H1 (cell line): ENCODE results near the gene POLR1H. TPM values are rescaled to one million over a fixed set of nuclear protein-coding genes. Genes with fewer than 3 reads are reported as not detected.

Source experiments
- CTCF ChIA-PET: fragments of 300-600 bp; sonication (Branson Sonifier 250); formaldehyde crosslinking; loops from one replicate; lab custom pipeline; 2021; ENCODE audit not compliant: partially characterized antibody; lab: Charles Lee
- POLR2A ChIA-PET: fragments of 300-600 bp; sonication (Branson Sonifier 250); formaldehyde crosslinking; loops from one replicate; lab custom pipeline; 2021; ENCODE audit warnings: inconsistent platforms; ENCODE audit not compliant: partially characterized antibody; lab: Charles Lee
- DNase-seq, 2 experiments: peaks; one replicate each; pipeline versions ENCODE4 v3.0.0 to v3.0.0-alpha.2; 2010 to 2022; ENCODE audit warnings: low spot score in 2 of 2, low read depth in 1 of 2, mixed read lengths in 1 of 2
- FAIRE-seq: peaks from 2 replicates; lab custom pipeline; 2011; peaks lifted over from hg19 to GRCh38; lab: Jason Lieb, UNC
- H2AFZ ChIP-seq: 2 replicates; pipeline ENCODE4 v1.8.1; 2012; ENCODE audit warnings: low read length, inconsistent platforms
- H2AK5ac ChIP-seq: 2 replicates; pipeline ENCODE4 v1.6.1; 2013; ENCODE audit warnings: low read depth, low read length
- H2BK120ac ChIP-seq: replicated peaks from 2 replicates; pipeline ENCODE3; 2013; ENCODE audit warnings: low read depth, low read length, inconsistent platforms
- H2BK12ac ChIP-seq: 2 replicates; pipeline ENCODE4 v1.6.1; 2013; ENCODE audit warnings: low read depth, low read length
- H2BK15ac ChIP-seq: 2 replicates; pipeline ENCODE4 v1.6.1; 2013; ENCODE audit warnings: low read length
- H2BK20ac ChIP-seq: 2 replicates; pipeline ENCODE4 v1.6.1; 2013; ENCODE audit warnings: low read length
- H2BK5ac ChIP-seq: 2 replicates; pipeline ENCODE4 v1.6.1; 2013; ENCODE audit warnings: low read depth, low read length
- H3K14ac ChIP-seq: 2 replicates; pipeline ENCODE4 v1.6.1; 2013; ENCODE audit warnings: inconsistent platforms; ENCODE audit not compliant: insufficient read length
- H3K18ac ChIP-seq: 2 replicates; pipeline ENCODE4 v1.6.1; 2013; ENCODE audit warnings: low read length; ENCODE audit errors: extremely low read depth
- H3K23ac ChIP-seq: 2 replicates; pipeline ENCODE4 v1.6.1; 2013; ENCODE audit warnings: inconsistent platforms; ENCODE audit not compliant: insufficient read length
- H3K23me2 ChIP-seq: 2 replicates; pipeline ENCODE4 v1.6.1; 2013; ENCODE audit warnings: low read depth, low read length
- H3K27ac ChIP-seq: 2 replicates; pipeline ENCODE4 v1.6.1; 2011; ENCODE audit warnings: low read depth, low read length, inconsistent platforms
- H3K27me3 ChIP-seq, 4 experiments: replicated peaks in 1 of 4; 1 replicate in 1 of 4; 2 replicates in 3 of 4; pipeline versions ENCODE4 v1.6.1 to v1.8.1; 2011 to 2013; ENCODE audit warnings: low read length in 3 of 4, mild to moderate bottlenecking in 3 of 4, inconsistent platforms in 2 of 4, mixed read lengths in 2 of 4, moderate library complexity in 1 of 4; ENCODE audit not compliant: control insufficient read depth in 3 of 4, insufficient read depth in 3 of 4; ENCODE audit errors: extremely low read depth in 1 of 4
- H3K36me3 ChIP-seq, 4 experiments: 2 replicates each; pipeline versions ENCODE4 v1.6.1 to v1.8.1; 2011 to 2013; ENCODE audit warnings: mild to moderate bottlenecking in 4 of 4, low read length in 3 of 4, moderate library complexity in 2 of 4, control low read depth in 1 of 4, inconsistent platforms in 1 of 4; ENCODE audit not compliant: insufficient read depth in 4 of 4, control insufficient read depth in 2 of 4
- H3K4ac ChIP-seq: replicated peaks from 2 replicates; pipeline ENCODE3; 2013; ENCODE audit warnings: low read length, low read depth, mixed read lengths, inconsistent platforms; ENCODE audit not compliant: insufficient read length
- H3K4me1 ChIP-seq, 4 experiments: replicated peaks in 1 of 4; 1 replicate in 1 of 4; 2 replicates in 3 of 4; pipeline versions ENCODE4 v1.6.1 to v1.8.1; 2011 to 2013; ENCODE audit warnings: low read length in 3 of 4, inconsistent platforms in 2 of 4, mixed read lengths in 1 of 4; ENCODE audit not compliant: insufficient read depth in 4 of 4, control insufficient read depth in 3 of 4
- H3K4me2 ChIP-seq, 2 experiments: 2 replicates each; pipeline versions ENCODE4 v1.6.1 to v1.8.1; 2011 to 2013; ENCODE audit warnings: low read depth in 2 of 2, low read length in 2 of 2, control low read depth in 1 of 2, inconsistent platforms in 1 of 2, mild to moderate bottlenecking in 1 of 2; ENCODE audit not compliant: insufficient read depth in 1 of 2
- H3K4me3 ChIP-seq, 4 experiments: fragments of 200-600, 300-600 bp in 1 of 4; sonication (generic), shearing (Covaris generic), sonication (Bioruptor Twin) in 1 of 4; 2 replicates each; pipeline versions ENCODE4 v1.5.1 to v1.8.1; 2011 to 2016; ENCODE audit warnings: low read length in 4 of 4, low read depth in 3 of 4, control low read depth in 2 of 4, inconsistent platforms in 2 of 4, mild to moderate bottlenecking in 2 of 4, mixed read lengths in 1 of 4, moderate library complexity in 1 of 4; ENCODE audit not compliant: insufficient read depth in 2 of 4; ENCODE audit errors: extremely low read depth in 1 of 4
- H3K56ac ChIP-seq: replicated peaks from 2 replicates; pipeline ENCODE3; 2013; ENCODE audit warnings: low read depth, mild to moderate bottlenecking, mixed read lengths, low read length, inconsistent platforms; ENCODE audit not compliant: insufficient read length
- H3K79me1 ChIP-seq: 2 replicates; pipeline ENCODE4 v1.6.1; 2013; ENCODE audit warnings: low read depth, low read length, control low read depth
- H3K79me2 ChIP-seq, 2 experiments: 2 replicates each; pipeline versions ENCODE4 v1.6.1 to v1.8.1; 2012 to 2013; ENCODE audit warnings: low read length in 2 of 2, mild to moderate bottlenecking in 2 of 2, inconsistent platforms in 1 of 2; ENCODE audit not compliant: insufficient read depth in 2 of 2, control insufficient read depth in 1 of 2
- H3K9ac ChIP-seq, 4 experiments: replicated peaks in 1 of 4; 1 replicate in 1 of 4; 2 replicates in 3 of 4; pipeline versions ENCODE4 v1.6.1 to v1.8.1; 2011 to 2013; ENCODE audit warnings: low read depth in 3 of 4, low read length in 3 of 4, control low read depth in 2 of 4, mild to moderate bottlenecking in 2 of 4, moderate library complexity in 2 of 4, inconsistent platforms in 1 of 4; ENCODE audit errors: extremely low read depth in 1 of 4
- H3K9me3 ChIP-seq, 2 experiments: 2 replicates each; pipeline versions ENCODE4 v1.6.1 to v1.8.1; 2012 to 2013; ENCODE audit warnings: mild to moderate bottlenecking in 2 of 2, moderate library complexity in 2 of 2, control low read depth in 1 of 2, inconsistent platforms in 1 of 2, low read depth in 1 of 2, low read length in 1 of 2, mixed read lengths in 1 of 2; ENCODE audit not compliant: insufficient read depth in 2 of 2
- H4K20me1 ChIP-seq, 2 experiments: replicated peaks in 1 of 2; 2 replicates each; pipeline versions ENCODE3 to v1.8.1; 2011 to 2013; ENCODE audit warnings: inconsistent platforms in 2 of 2, low read length in 2 of 2, mild to moderate bottlenecking in 1 of 2; ENCODE audit not compliant: insufficient read depth in 2 of 2, control insufficient read depth in 1 of 2
- H4K5ac ChIP-seq: 2 replicates; pipeline ENCODE4 v1.6.1; 2013; ENCODE audit warnings: low read length, low read depth, mixed read lengths, inconsistent platforms; ENCODE audit not compliant: insufficient read length
- H4K8ac ChIP-seq: 2 replicates; pipeline ENCODE4 v1.8.0; 2013; ENCODE audit warnings: mild to moderate bottlenecking, moderate library complexity, low read length, inconsistent platforms; ENCODE audit not compliant: insufficient read depth; ENCODE audit errors: extremely low read depth
- H4K91ac ChIP-seq: replicated peaks from 2 replicates; pipeline ENCODE3; 2013; ENCODE audit warnings: low read length, mixed read lengths, inconsistent platforms; ENCODE audit not compliant: insufficient read length
- CBX5 ChIP-seq: fragments of 300-800, 300-1000 bp; sonication (generic); IDR thresholded peaks from 2 replicates; pipeline ENCODE4 v1.7.1; 2016; ENCODE audit warnings: antibody characterized with exemption, low read length, low read depth
- CEBPB ChIP-seq: IDR thresholded peaks from 2 replicates; pipeline ENCODE4 v1.6.1; 2012; ENCODE audit warnings: low read depth, low read length
- CHD2 ChIP-seq: IDR thresholded peaks from 2 replicates; pipeline ENCODE4 v1.6.1; 2012; ENCODE audit warnings: low read length, improper control_type of control experiment
- CTBP2 ChIP-seq: IDR thresholded peaks from 2 replicates; pipeline ENCODE4 v1.7.0; 2011; ENCODE audit warnings: borderline replicate concordance, mild to moderate bottlenecking, moderate library complexity, mixed read lengths, low read length; ENCODE audit not compliant: insufficient read depth, insufficient read length
- KDM4A ChIP-seq: IDR thresholded peaks from one replicate; pipeline ENCODE4 v1.7.1; 2012; ENCODE audit warnings: low read depth, mild to moderate bottlenecking, moderate library complexity, low read length, inconsistent platforms; ENCODE audit not compliant: severe bottlenecking
- NANOG ChIP-seq: IDR thresholded peaks from 2 replicates; pipeline ENCODE4 v1.6.1; 2011; ENCODE audit warnings: low read length, low read depth, mild to moderate bottlenecking, inconsistent platforms; ENCODE audit not compliant: insufficient read depth, poor library complexity, severe bottlenecking
- NRF1 ChIP-seq: IDR thresholded peaks from 2 replicates; pipeline ENCODE4 v1.6.1; 2011; ENCODE audit warnings: mild to moderate bottlenecking, low read depth, low read length, improper control_type of control experiment
- PHF8 ChIP-seq: fragments of 200-600 bp; sonication (generic); conservative IDR thresholded peaks from 2 replicates; pipeline ENCODE4 v1.7.1; 2012; ENCODE audit warnings: low read depth, mild to moderate bottlenecking, inconsistent platforms, low read length, moderate library complexity
- POU5F1 ChIP-seq: IDR thresholded peaks from 2 replicates; pipeline ENCODE4 v1.6.1; 2011; ENCODE audit warnings: low read depth, mild to moderate bottlenecking, low read length, moderate library complexity
- RBBP5 ChIP-seq: IDR thresholded peaks from 2 replicates; pipeline ENCODE4 v1.7.1; 2012; ENCODE audit warnings: low read depth, mild to moderate bottlenecking, inconsistent platforms, low read length, moderate library complexity, borderline replicate concordance
- SP1 ChIP-seq: IDR thresholded peaks from 2 replicates; pipeline ENCODE4 v1.6.1; 2011; ENCODE audit warnings: low read depth, low read length
- SUZ12 ChIP-seq: fragments of 200-600 bp; sonication (generic); IDR thresholded peaks from 2 replicates; pipeline ENCODE4 v1.6.1; 2012; ENCODE audit warnings: mild to moderate bottlenecking, inconsistent platforms, low read length, moderate library complexity, mixed read lengths
- TCF12 ChIP-seq: IDR thresholded peaks from 2 replicates; pipeline ENCODE4 v1.6.1; 2011; ENCODE audit warnings: low read depth, mild to moderate bottlenecking, low read length
- WGBS, 2 experiments: shearing (Covaris generic) in 1 of 2; methylation state at CpG; one replicate each; pipeline versions ENCODE4 v1.1.6 to v1.1.7; 2013 to 2015; ENCODE audit warnings: low lambda C conversion rate in 2 of 2, mixed read lengths in 2 of 2, inconsistent platforms in 1 of 2, low coverage in 1 of 2, missing lambda C conversion rate in 1 of 2; ENCODE audit not compliant: insufficient replicate concordance in 2 of 2, insufficient coverage in 1 of 2, insufficient read length in 1 of 2; ENCODE audit errors: extremely low coverage in 1 of 2, missing lambda C conversion rate in 1 of 2; 5-methylcytosine and 5-hydroxymethylcytosine counted together
- polyA plus RNA-seq, 7 experiments: library from polyadenylated mRNA; depleted of rRNA in 3 of 7; stranded (reverse) in 5 of 7; unstranded in 2 of 7; fragments of >200 nt in 5 of 7; fragments of 200-250 nt in 2 of 7; gene quantifications; 1 replicate in 5 of 7; 2 replicates in 1 of 7; 4 replicates in 1 of 7; pipeline versions ENCODE4 v1.2.1 to v1.2.3, GENCODE V29; 2011 to 2013; ENCODE audit warnings: missing spikeins in 2 of 7, mixed read lengths in 2 of 7
- total RNA-seq: library from RNA; stranded (reverse); fragmentation: NEBNext Ultra II Directional; extraction: Animal tissue kit (Norgen Biotek cat#: 25700); gene quantifications from 2 replicates; pipeline ENCODE4 v1.2.1, GENCODE V29; 2021

The POLR1H gene
- total and polyA plus RNA-seq, 2 of the 8 experiments (the other 6 are each of a cell fraction or from before 2014, with no cell fraction given), result 31.5 to 82.2 TPM

DNA sequence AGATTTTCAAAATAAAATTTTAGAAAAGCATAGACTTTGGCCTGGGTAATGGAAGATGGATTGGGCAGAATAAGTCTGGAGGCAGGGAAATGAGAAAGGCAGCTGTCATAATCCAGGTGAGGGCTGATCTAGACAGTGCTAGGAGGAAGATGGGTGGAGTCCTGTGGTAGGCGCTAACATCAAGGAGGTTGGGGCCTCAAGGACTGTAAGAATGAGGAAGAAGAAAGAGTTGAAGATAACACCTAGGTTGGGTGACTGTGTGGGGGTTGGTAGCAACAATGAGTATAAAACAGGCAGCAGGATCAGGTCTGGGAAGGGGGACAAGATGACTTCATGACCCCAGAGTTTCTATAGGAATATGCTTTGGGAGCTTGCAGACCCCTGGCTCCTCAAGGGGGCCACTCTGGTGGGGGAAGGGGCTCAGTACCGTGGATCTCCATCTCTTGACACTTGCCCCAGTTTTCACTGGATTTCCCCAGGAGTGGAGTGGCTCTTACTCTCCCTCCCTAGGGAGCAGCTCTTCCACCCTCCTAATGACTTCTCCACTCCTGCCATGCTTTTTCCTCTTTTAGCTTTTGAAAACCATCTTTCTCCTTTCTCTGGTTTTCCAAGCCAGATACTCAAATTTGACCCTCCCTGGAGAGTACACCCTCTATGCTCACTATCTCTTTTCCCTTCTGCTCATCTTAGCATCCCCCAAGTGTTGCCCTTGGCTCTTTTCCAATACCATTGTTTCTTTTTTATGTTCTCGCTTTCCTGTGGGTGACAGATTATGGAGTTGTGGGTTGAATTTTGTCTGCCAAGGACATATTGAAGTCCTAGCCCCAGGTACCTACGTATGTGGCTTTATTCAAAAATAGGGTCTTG is 37.1 kb downstream of the POLR1H start:
- ChIA-PET POLR2A (no interaction called here), CTCF (interaction anchor here (1.5 to 3.5 kb wide), 2 partner anchors 11 to 33 kb away, joined by 5 to 17 read pairs; no protein-coding TSS in a partner anchor)
- Histone ChIP-seq H3K23ac (no peak overlapping the region), H3K27me3 (peaks cover 32 to 56% (median 54%) of the 10 kb centered on the region in 4 experiments), H2BK15ac (no peak overlapping the region), H3K79me2 (no peaks in the 10 kb centered on the region), H3K18ac (no peak overlapping the region), H3K23me2 (peaks cover 5% of the 10 kb centered on the region; the same call in 1 of the 2 replicates), H3K36me3 (no peaks in the 10 kb centered on the region), H3K9ac (no peak overlapping the region), H3K4me2 (no peak overlapping the region), H3K27ac (no peak overlapping the region), H3K14ac (no peak overlapping the region), H3K4me1 (peaks cover 3 to 12% (median 8%) of the 10 kb centered on the region in 4 experiments; a peak in 6 of 7 replicates), H3K4me3 (no peak overlapping the region), H4K8ac (no peak overlapping the region), H2BK12ac (no peak overlapping the region), H2BK20ac (no peak overlapping the region), H4K91ac (no peak overlapping the region), H3K9me3 (no peaks in the 10 kb centered on the region), H4K20me1 (no peaks in the 10 kb centered on the region), H3K56ac (no peak overlapping the region), H3K4ac (no peak overlapping the region), H2AK5ac (no peak overlapping the region), H2BK5ac (no peak overlapping the region), H3K79me1 (no peaks in the 10 kb centered on the region), H4K5ac (no peak overlapping the region), H2BK120ac (no peak overlapping the region), H2AFZ (no peak overlapping the region)
- 84% methylated on average over 4 of the region's 4 CpGs; no CpG with 5 or more reads in 1 of the 2 experiments for WGBS, 2 experiments
- DNase-seq, result no peak
- no peak for FAIRE-seq
- TF ChIP-seq CTBP2, result no peak
- no peak for TF ChIP-seq NRF1
- no peak for TF ChIP-seq CBX5
- no peak for TF ChIP-seq RBBP5
- no peak for TF ChIP-seq PHF8
- no peak for TF ChIP-seq SUZ12
- no peak for TF ChIP-seq SP1
- TF ChIP-seq TCF12, result no peak
- TF ChIP-seq KDM4A, result no peak
- no peak for TF ChIP-seq CEBPB
- TF ChIP-seq CHD2, result no peak
- TF ChIP-seq NANOG, result no peak
- TF ChIP-seq POU5F1, result no peak
